GM23248 (cell line): ENCODE measurements around the gene RSRC1.

ENCODE experiments used
- EZH2 ChIP-seq: fragments of 200-600 bp; sonication (generic); IDR thresholded peaks from 2 replicates; pipeline ENCODE4 v1.6.1; 2018; ENCODE audit warnings: antibody characterized with exemption, mild to moderate bottlenecking; ENCODE audit not compliant: insufficient read depth, poor library complexity, severe bottlenecking
- EZH2phosphoT487 ChIP-seq: fragments of 200-600 bp; sonication (generic); IDR thresholded peaks from 2 replicates; pipeline ENCODE4 v1.6.1; 2018; ENCODE audit warnings: antibody characterized with exemption, moderate library complexity, mild to moderate bottlenecking, low read depth; ENCODE audit not compliant: insufficient read depth

- TF ChIP-seq EZH2phosphoT487 (no peak), EZH2 (no peak)
Measured at GRCh38 chr3:158509891-158510290, 400.0 kb downstream of the RSRC1 start.
